Panc1 (cell line): ENCODE data around the gene PEPD.

Experiments used
- CTCF ChIP-seq: fragments of 450-650 bp; IDR thresholded peaks from 2 replicates; pipeline ENCODE4 v1.5.1; 2017; ENCODE audit warnings: mild to moderate bottlenecking
- POLR2AphosphoS5 ChIP-seq: IDR thresholded peaks from 2 replicates; pipeline ENCODE4 v1.6.1; 2012; ENCODE audit warnings: mild to moderate bottlenecking, low read depth, low read length, moderate library complexity
- REST ChIP-seq, 2 experiments: IDR thresholded peaks; 2 replicates each; pipeline ENCODE4 v1.6.1; 2011 to 2012; ENCODE audit warnings: low read depth in 2 of 2, control low read depth in 1 of 2, low read length in 1 of 2, mild to moderate bottlenecking in 1 of 2, moderate library complexity in 1 of 2; ENCODE audit not compliant: insufficient read depth in 1 of 2

DNA sequence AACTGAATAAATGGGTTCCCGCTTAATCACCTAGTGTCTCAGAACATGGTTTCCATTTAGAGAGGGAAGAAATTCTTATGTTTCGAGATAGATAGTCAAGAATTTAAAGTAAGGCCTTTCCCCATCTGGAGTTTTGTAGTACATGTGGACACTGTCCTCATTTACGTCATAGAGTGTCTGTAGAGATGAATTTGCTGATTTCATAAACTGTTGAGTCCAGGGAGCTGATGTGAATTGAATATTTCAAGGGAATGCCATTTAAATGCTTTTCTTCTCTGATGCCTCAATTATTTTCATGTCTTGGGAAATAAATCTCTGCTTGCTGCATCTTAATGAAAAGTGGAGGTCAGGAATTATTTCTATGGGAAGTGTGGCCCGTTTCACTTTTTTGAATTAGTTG lies 138.6 kb downstream of the PEPD start:
- TF ChIP-seq POLR2AphosphoS5 (no peak), CTCF (no peak), REST (IDR thresholded peaks at IDR 0.05; ENCODE audit: insufficient read depth in 1 of 2, low read depth in 2 of 2, low read length in 1 of 2) (no peak)
